Purkinje cell (primary cell): Measurements from ENCODE around the gene TUBA1A. TPM values are rescaled to one million over a fixed set of nuclear protein-coding genes. Genes with fewer than 3 reads are reported as not detected.

Source experiments
- polyA plus RNA-seq: library from polyadenylated mRNA; unstranded; fragments of >200 nt; fragmentation: Nextera tagmentation; gene quantifications from 2 replicates; pipeline ENCODE4 v1.2.1, GENCODE V29; 2014

TUBA1A gene
- 353 and 569 TPM in 2 replicates for polyA plus RNA-seq

GRCh38 chr12:49188916-49189367, at the start of gene TUBA1A:
TSS of gene TUBA1A (minus strand) at chr12:49189080. CDS start at chr12:49188979, 101 bp downstream.

Other genes starting within 250 kb of the TUBA1A start
- gene ARF3, start 231.6 kb downstream of the TUBA1A start, polyA plus RNA-seq = 44.7 and 65.0 TPM in 2 replicates
- gene WNT10B, start 217.3 kb downstream of the TUBA1A start, polyA plus RNA-seq = 3.2 TPM in 1 of 2 replicates, not detected in the other
- gene WNT1, start 210.8 kb downstream of the TUBA1A start, polyA plus RNA-seq = not detected in 2 replicates
- 0.10 and 1.3 TPM in 2 replicates for gene DDN, start 189.7 kb downstream of the TUBA1A start, polyA plus RNA-seq
- gene PRKAG1, start 170.3 kb downstream of the TUBA1A start, polyA plus RNA-seq = 47.6 and 66.8 TPM in 2 replicates
- 1.0 and 2.7 TPM in 2 replicates for gene KMT2D, start 128.3 kb downstream of the TUBA1A start, polyA plus RNA-seq
- 5.3 and 6.9 TPM in 2 replicates for gene RHEBL1, start 119.1 kb downstream of the TUBA1A start, polyA plus RNA-seq
- 0.24 and 0.94 TPM in 2 replicates for gene DHH, start 94.3 kb downstream of the TUBA1A start, polyA plus RNA-seq
- gene LMBR1L, start 78.2 kb downstream of the TUBA1A start, polyA plus RNA-seq = 3.4 and 4.5 TPM in 2 replicates
- gene TUBA1B, start 57.7 kb downstream of the TUBA1A start, polyA plus RNA-seq = 632 and 963 TPM in 2 replicates
- 1.0 and 2.8 TPM in 2 replicates for gene TUBA1C, start 76.0 kb upstream of the TUBA1A start, polyA plus RNA-seq
- not detected in 2 replicates for gene PRPH, start 106.1 kb upstream of the TUBA1A start, polyA plus RNA-seq
- gene TROAP, start 134.2 kb upstream of the TUBA1A start, polyA plus RNA-seq = not detected in 2 replicates
- gene C1QL4, start 148.1 kb upstream of the TUBA1A start, polyA plus RNA-seq = not detected in 2 replicates
- gene DNAJC22, start 157.8 kb upstream of the TUBA1A start, polyA plus RNA-seq = not detected in 2 replicates
- 16.5 and 17.9 TPM in 2 replicates for gene SPATS2, start 178.4 kb upstream of the TUBA1A start, polyA plus RNA-seq